H1 (cell line): ENCODE results near the gene PLA2G4D.

Source experiments
- BRCA1 ChIP-seq: IDR thresholded peaks from 2 replicates; pipeline ENCODE4 v1.6.1; 2012; ENCODE audit warnings: low read depth, low read length, improper control_type of control experiment
- CTCF ChIP-seq, 3 experiments: IDR thresholded peaks; 1 replicate in 2 of 3; 2 replicates in 1 of 3; pipeline versions ENCODE4 v1.5.1 to v1.6.1; 2011; ENCODE audit warnings: low read length in 3 of 3, mild to moderate bottlenecking in 3 of 3, inconsistent platforms in 2 of 3, low read depth in 1 of 3, moderate library complexity in 1 of 3; ENCODE audit not compliant: insufficient read depth in 1 of 3; ENCODE audit errors: control extremely low read depth in 1 of 3
- EP300 ChIP-seq, 2 experiments: IDR thresholded peaks; 1 replicate in 1 of 2; 2 replicates in 1 of 2; pipeline ENCODE4 v1.6.1; 2011 to 2012; ENCODE audit warnings: low read depth in 2 of 2, low read length in 2 of 2, mild to moderate bottlenecking in 2 of 2, borderline replicate concordance in 1 of 2, inconsistent platforms in 1 of 2, moderate library complexity in 1 of 2
- EZH2 ChIP-seq: fragments of 200-600 bp; sonication (generic); IDR thresholded peaks from 2 replicates; pipeline ENCODE4 v1.7.1; 2012; ENCODE audit warnings: low read depth, mild to moderate bottlenecking, moderate library complexity, low read length, inconsistent platforms; ENCODE audit not compliant: severe bottlenecking
- GTF2F1 ChIP-seq: IDR thresholded peaks from 2 replicates; pipeline ENCODE4 v1.6.1; 2012; ENCODE audit warnings: low read depth, low read length, improper control_type of control experiment, borderline replicate concordance
- HDAC2 ChIP-seq, 2 experiments: fragments of 300-600 bp in 1 of 2; sonication (generic) in 1 of 2; IDR thresholded peaks; 2 replicates each; pipeline ENCODE4 v1.6.1; 2011 to 2012; ENCODE audit warnings: low read depth in 2 of 2, low read length in 2 of 2, mild to moderate bottlenecking in 2 of 2, moderate library complexity in 2 of 2, borderline replicate concordance in 1 of 2, inconsistent platforms in 1 of 2
- HDAC6 ChIP-seq: IDR thresholded peaks from one replicate; pipeline ENCODE4 v1.7.1; 2012; ENCODE audit warnings: low read depth, mild to moderate bottlenecking, inconsistent platforms, low read length, moderate library complexity
- MAX ChIP-seq: IDR thresholded peaks from 2 replicates; pipeline ENCODE4 v1.6.1; 2012; ENCODE audit warnings: inconsistent platforms
- POLR2AphosphoS5 ChIP-seq: IDR thresholded peaks from 2 replicates; pipeline ENCODE4 v1.6.1; 2011; ENCODE audit warnings: low read depth, low read length
- TAF1 ChIP-seq: IDR thresholded peaks from 2 replicates; pipeline ENCODE4 v1.6.1; 2011; ENCODE audit warnings: mild to moderate bottlenecking, low read depth, low read length
- ZNF274 ChIP-seq: IDR thresholded peaks from 2 replicates; pipeline ENCODE4 v1.7.0; 2012; ENCODE audit warnings: low read length, borderline replicate concordance; ENCODE audit errors: extremely low read depth

GRCh38 chr15:42141246-42141645 lies 46.9 kb upstream of the PLA2G4D start:
- TF ChIP-seq BRCA1 (no peak), GTF2F1 (no peak), MAX (no peak), ZNF274 (no peak), EZH2 (no peak), CTCF (IDR thresholded peaks at IDR 0.05; ENCODE audit: control extremely low read depth in 1 of 3, insufficient read depth in 1 of 3, low read depth in 1 of 3, low read length in 3 of 3) (no peak), HDAC2 (IDR thresholded peaks at IDR 0.05; ENCODE audit: borderline replicate concordance in 1 of 2, low read depth in 2 of 2, low read length in 2 of 2) (no peak), HDAC6 (no peak), POLR2AphosphoS5 (no peak), EP300 (IDR thresholded peaks at IDR 0.05; ENCODE audit: borderline replicate concordance in 1 of 2, low read depth in 2 of 2, low read length in 2 of 2) (no peak), TAF1 (no peak)
